GM12873 (cell line): ENCODE measurements around the gene TBC1D5.

Source experiments
- TF ChIP-seq, protein P1 (sequence below): IDR thresholded peaks from 2 replicates; pipeline ENCODE4 v1.5.1; 2012; ENCODE audit warnings: low read depth, mild to moderate bottlenecking, moderate library complexity, low read length, control low read depth; ENCODE audit not compliant: insufficient read depth; ENCODE audit errors: missing control alignments

TBC1D5 gene

GRCh38 chr3:17749705-17750293 is 7.4 kb upstream of the TBC1D5 start:
- TF ChIP-seq, protein P1, sequence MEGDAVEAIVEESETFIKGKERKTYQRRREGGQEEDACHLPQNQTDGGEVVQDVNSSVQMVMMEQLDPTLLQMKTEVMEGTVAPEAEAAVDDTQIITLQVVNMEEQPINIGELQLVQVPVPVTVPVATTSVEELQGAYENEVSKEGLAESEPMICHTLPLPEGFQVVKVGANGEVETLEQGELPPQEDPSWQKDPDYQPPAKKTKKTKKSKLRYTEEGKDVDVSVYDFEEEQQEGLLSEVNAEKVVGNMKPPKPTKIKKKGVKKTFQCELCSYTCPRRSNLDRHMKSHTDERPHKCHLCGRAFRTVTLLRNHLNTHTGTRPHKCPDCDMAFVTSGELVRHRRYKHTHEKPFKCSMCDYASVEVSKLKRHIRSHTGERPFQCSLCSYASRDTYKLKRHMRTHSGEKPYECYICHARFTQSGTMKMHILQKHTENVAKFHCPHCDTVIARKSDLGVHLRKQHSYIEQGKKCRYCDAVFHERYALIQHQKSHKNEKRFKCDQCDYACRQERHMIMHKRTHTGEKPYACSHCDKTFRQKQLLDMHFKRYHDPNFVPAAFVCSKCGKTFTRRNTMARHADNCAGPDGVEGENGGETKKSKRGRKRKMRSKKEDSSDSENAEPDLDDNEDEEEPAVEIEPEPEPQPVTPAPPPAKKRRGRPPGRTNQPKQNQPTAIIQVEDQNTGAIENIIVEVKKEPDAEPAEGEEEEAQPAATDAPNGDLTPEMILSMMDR: no peak

DNA sequence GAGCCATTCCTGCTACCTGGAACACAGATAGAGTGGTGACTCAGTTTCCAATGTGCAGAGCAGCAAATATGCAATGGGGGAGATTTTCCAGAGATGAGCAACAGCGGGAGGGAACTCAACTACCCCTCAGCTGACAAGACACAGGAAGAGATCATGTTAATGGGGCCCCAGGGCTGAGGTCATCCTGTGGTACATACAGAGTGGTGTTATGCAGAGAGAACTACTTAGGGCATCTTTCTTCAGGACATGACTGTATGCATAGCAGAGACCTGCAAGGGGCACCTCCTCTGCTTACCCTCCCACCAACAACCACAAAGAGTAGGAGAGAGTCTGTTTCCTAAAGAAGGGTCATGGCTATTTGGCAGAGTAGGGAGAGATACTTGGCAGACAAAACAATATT is 6.8 kb upstream of the TBC1D5 start:
- TF ChIP-seq, protein P1: no peak

DNA sequence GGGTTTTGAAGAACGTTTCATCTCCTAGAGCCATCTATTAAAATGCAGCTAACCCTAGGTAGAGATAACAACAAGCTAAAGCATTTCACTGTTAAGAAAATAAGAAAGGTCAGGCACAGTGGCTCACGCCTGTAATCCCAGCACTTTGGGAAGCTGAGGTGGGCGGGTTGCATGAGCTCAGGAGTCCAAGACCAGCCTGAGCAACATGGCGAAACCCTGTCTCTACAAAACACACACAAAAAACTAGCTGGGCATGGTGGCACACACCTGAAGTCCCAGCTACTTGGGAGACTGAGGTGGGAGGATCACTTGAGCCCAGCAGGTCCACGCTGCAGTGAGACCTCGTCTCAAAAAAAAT is 5.4 kb upstream of the TBC1D5 start:
- TF ChIP-seq, protein P1: no peak

- TF ChIP-seq, protein P1: no peak
These were observed 4.9 kb upstream of the TBC1D5 start for GRCh38 chr3:17747174-17747889.

DNA sequence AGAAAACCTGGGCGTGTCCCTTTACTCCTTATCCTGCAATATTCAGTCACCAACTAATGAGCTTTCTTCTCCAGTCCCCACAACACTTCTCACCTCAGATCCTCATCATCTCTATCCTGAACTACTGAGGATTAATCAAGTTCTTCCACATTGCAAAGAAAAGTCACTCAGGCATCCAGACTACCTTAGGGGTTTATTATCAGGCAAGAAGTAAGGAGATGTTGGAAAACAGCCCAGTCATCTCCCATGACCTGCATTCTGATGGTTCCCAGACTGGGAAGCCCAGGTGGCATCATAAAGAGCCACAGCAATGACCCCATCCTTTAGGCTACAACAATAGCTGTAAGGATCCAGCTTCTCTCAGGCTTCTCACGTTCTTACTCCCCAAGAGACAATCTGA is 3.5 kb upstream of the TBC1D5 start:
- TF ChIP-seq, protein P1: no peak

GRCh38 chr3:17745301-17745700 is 2.9 kb upstream of the TBC1D5 start:
- TF ChIP-seq, protein P1: no peak

DNA sequence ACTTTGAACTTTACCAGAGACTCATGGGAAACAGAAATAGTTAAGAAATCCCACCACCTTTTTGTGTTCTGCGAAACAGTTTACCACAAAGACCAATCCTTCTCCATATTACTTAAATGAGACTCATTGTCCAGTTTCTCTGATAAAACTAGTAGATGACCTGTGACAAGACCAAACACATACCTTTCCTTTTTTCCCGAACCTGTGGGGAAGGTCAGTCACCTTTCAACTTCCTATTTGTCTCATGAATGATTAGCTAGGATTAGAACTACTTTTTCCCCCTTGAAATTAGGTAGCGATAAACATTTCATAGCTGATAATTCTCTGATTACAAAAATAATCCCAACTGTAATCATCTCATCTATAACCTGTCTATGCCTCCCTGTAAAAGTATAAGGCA is 2.3 kb upstream of the TBC1D5 start:
- TF ChIP-seq, protein P1: no peak
